Hepatocyte (in vitro differentiated cells): ENCODE results near the gene EPS8L1. TPM values are rescaled to one million over a fixed set of nuclear protein-coding genes. Genes with fewer than 3 reads are reported as not detected.

Source experiments
- DNase-seq: peaks from one replicate; pipeline ENCODE4 v3.0.0-alpha.2; 2016; ENCODE audit warnings: low spot score
- H2AFZ ChIP-seq: fragments of 200-600 bp; sonication (generic); 2 replicates; pipeline ENCODE4 v1.6.0; 2016; ENCODE audit warnings: antibody characterized with exemption, mild to moderate bottlenecking
- H3K27ac ChIP-seq: fragments of 200-600 bp; sonication (generic); 2 replicates; pipeline ENCODE4 v1.5.1; 2016; ENCODE audit warnings: mild to moderate bottlenecking
- H3K27me3 ChIP-seq: fragments of 200-600 bp; sonication (generic); 2 replicates; pipeline ENCODE4 v1.6.1; 2016
- H3K36me3 ChIP-seq: fragments of 200-600 bp; sonication (generic); replicated peaks from 2 replicates; pipeline ENCODE4 v1.5.1; 2016; ENCODE audit warnings: low read depth; ENCODE audit not compliant: insufficient read depth
- H3K4me1 ChIP-seq: fragments of 200-600 bp; sonication (generic); 2 replicates; pipeline ENCODE4 v1.5.1; 2016; ENCODE audit warnings: mild to moderate bottlenecking, moderate library complexity; ENCODE audit not compliant: insufficient read depth
- H3K4me2 ChIP-seq: fragments of 200-600 bp; sonication (generic); 2 replicates; pipeline ENCODE4 v1.6.0; 2016
- H3K4me3 ChIP-seq: fragments of 200-600 bp; sonication (generic); 2 replicates; pipeline ENCODE4 v1.5.1; 2016; ENCODE audit warnings: mild to moderate bottlenecking
- H3K79me2 ChIP-seq: fragments of 200-600 bp; sonication (generic); 2 replicates; pipeline ENCODE4 v1.6.0; 2017; ENCODE audit warnings: mild to moderate bottlenecking
- H3K9me2 ChIP-seq: fragments of 200-600 bp; sonication (generic); replicated peaks from 2 replicates; pipeline ENCODE4 v1.6.0; 2017; ENCODE audit warnings: mild to moderate bottlenecking; ENCODE audit not compliant: insufficient read depth
- H3K9me3 ChIP-seq: fragments of 200-600 bp; sonication (generic); 2 replicates; pipeline ENCODE4 v1.5.1; 2016; ENCODE audit warnings: low read depth, mild to moderate bottlenecking
- H4K20me1 ChIP-seq: fragments of 200-600 bp; sonication (generic); 2 replicates; pipeline ENCODE4 v1.6.0; 2016; ENCODE audit warnings: mild to moderate bottlenecking; ENCODE audit not compliant: insufficient read depth, poor library complexity, severe bottlenecking
- CTCF ChIP-seq: fragments of 200-600 bp; sonication (generic); IDR thresholded peaks from 2 replicates; pipeline ENCODE4 v1.5.1; 2016; ENCODE audit warnings: antibody characterized with exemption, mild to moderate bottlenecking; ENCODE audit not compliant: poor library complexity
- EZH2 ChIP-seq: fragments of 200-600 bp; sonication (generic); IDR thresholded peaks from 2 replicates; pipeline ENCODE4 v1.6.1; 2016; ENCODE audit warnings: antibody characterized with exemption, mild to moderate bottlenecking, borderline replicate concordance
- EZH2phosphoT487 ChIP-seq: fragments of 200-600 bp; sonication (generic); IDR thresholded peaks from one replicate; pipeline ENCODE4 v1.6.1; 2018; ENCODE audit warnings: antibody characterized with exemption, mild to moderate bottlenecking, low read depth, moderate library complexity; ENCODE audit not compliant: unreplicated experiment, severe bottlenecking
- WGBS: methylation state at CpG from one replicate; pipeline ENCODE4 v1.1.6; 2016; ENCODE audit warnings: low lambda C conversion rate; ENCODE audit errors: missing lambda C conversion rate; 5-methylcytosine and 5-hydroxymethylcytosine counted together
- polyA plus RNA-seq: library from polyadenylated mRNA; unstranded; fragments of >200 nt; fragmentation: Nextera tagmentation; extraction: Ambion mirVana; gene quantifications from 2 replicates; pipeline ENCODE4 v1.2.1, GENCODE V29; 2016
- total RNA-seq: library from RNA; depleted of rRNA; stranded (reverse); fragments of >200 nt; gene quantifications from 2 replicates; pipeline ENCODE4 v1.2.3, GENCODE V29; 2014

Gene EPS8L1
- total and polyA plus RNA-seq, 2 experiments from 2014 or later, result 20.5 to 33.8 TPM

GRCh38 chr19:55090564-55090963 is 14.9 kb downstream of the EPS8L1 start:
- 95% methylated on average over 13 of the region's 13 CpGs for WGBS

GRCh38 chr19:55091126-55091910 is 15.6 kb downstream of the EPS8L1 start:
- H3K36me3 ChIP-seq, result no peaks in the 10 kb centered on the region
- DNase-seq, result no peak
- H3K79me2 ChIP-seq, result no peaks in the 10 kb centered on the region
- H3K4me3 ChIP-seq, result no peak overlapping the region
- no peak for TF ChIP-seq CTCF
- TF ChIP-seq EZH2phosphoT487, result no peak
- no peak for TF ChIP-seq EZH2
- peaks cover under 1% of the 10 kb centered on the region for H3K27me3 ChIP-seq
- peaks cover 14% of the 10 kb centered on the region for H3K4me1 ChIP-seq
- no peak overlapping the region for H3K27ac ChIP-seq
- H3K9me2 ChIP-seq, result no peaks in the 10 kb centered on the region
- H3K9me3 ChIP-seq, result no peaks in the 10 kb centered on the region
- WGBS, result 94% methylated on average over 26 of the region's 32 CpGs
- no peak overlapping the region for H2AFZ ChIP-seq
- H4K20me1 ChIP-seq, result peaks cover 15% of the 10 kb centered on the region
- no peak overlapping the region for H3K4me2 ChIP-seq

More at GRCh38 chr19:55090564-55090963, 14.9 kb downstream of the EPS8L1 start:
- Histone ChIP-seq H3K36me3 (no peaks in the 10 kb centered on the region), H4K20me1 (peaks cover 15% of the 10 kb centered on the region), H3K9me3 (no peaks in the 10 kb centered on the region), H2AFZ (no peak overlapping the region), H3K4me2 (no peak overlapping the region), H3K27ac (no peak overlapping the region), H3K4me1 (peaks cover 14% of the 10 kb centered on the region), H3K9me2 (no peaks in the 10 kb centered on the region), H3K27me3 (peaks cover 8% of the 10 kb centered on the region), H3K79me2 (no peaks in the 10 kb centered on the region), H3K4me3 (no peak overlapping the region)
- DNase-seq, result no peak
- TF ChIP-seq EZH2 (no peak), CTCF (no peak), EZH2phosphoT487 (no peak)

DNA sequence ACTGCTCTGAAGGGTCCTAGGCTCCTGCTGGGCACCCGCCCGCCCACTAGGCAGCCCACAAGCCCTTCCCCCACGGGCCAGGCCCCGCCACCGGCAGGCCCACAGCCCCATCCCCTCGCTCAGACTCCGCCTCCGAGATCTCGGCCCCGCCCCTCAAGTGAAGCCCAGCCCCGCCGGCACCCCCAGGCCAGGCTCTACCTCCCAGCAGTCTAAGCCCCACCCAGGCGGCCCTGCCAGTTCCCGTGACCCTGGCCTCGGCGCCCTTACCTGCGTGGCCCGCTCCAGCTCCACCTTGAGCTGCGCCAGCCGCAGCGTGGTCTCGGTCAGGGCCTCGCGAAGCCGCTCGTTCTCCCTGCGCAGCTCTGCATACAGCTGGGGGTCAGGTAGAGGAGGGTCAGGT is 16.3 kb downstream of the EPS8L1 start:
- no peak for TF ChIP-seq CTCF
- TF ChIP-seq EZH2phosphoT487, result no peak
- TF ChIP-seq EZH2, result no peak
- Histone ChIP-seq H3K4me2 (no peak overlapping the region), H3K4me1 (peaks cover 11% of the 10 kb centered on the region), H3K9me3 (no peaks in the 10 kb centered on the region), H4K20me1 (peaks cover 15% of the 10 kb centered on the region), H3K9me2 (no peaks in the 10 kb centered on the region), H3K36me3 (no peaks in the 10 kb centered on the region), H2AFZ (no peak overlapping the region), H3K27me3 (no peaks in the 10 kb centered on the region), H3K79me2 (no peaks in the 10 kb centered on the region), H3K4me3 (no peak overlapping the region), H3K27ac (no peak overlapping the region)
- 90% methylated on average over 14 of the region's 27 CpGs for WGBS
- DNase-seq, result no peak
